Measurements from ENCODE around the gene DTD1.

The DTD1 gene

GRCh38 chr20:18663932-18664331 is 76.1 kb downstream of the DTD1 start:
- DNase-seq, result no peak

GRCh38 chr20:18665135-18665534 is 77.3 kb downstream of the DTD1 start:
- DNase-seq, result no peak

DNA sequence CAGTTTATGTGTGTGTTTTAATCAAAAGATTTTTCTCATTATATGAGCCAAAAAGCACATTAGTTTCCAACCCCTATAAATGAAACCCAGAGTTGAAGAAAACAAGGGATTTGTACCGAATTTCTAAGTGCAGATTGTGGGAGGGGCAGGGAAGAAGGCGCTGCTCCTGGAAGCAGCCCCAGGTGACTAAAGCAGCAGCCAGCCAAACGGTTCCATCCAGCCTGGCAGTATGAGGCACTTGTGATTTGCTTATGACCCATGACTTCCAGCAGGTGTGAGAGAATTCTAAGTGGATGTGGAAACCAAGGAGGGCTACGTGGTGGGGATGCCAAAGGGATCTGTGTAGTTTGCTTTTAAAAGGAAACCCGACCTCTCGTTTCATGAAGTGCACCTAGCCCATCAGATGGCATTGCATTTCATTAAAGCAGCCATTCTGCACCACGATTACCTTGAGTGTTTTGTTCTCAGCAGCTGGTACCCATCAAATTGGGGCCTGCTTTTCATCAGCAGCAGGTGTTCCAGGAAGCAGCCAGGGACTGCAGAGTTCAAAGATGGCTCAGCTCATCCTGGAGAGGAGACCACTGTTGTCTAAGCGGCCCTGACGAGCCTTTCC is 79.1 kb downstream of the DTD1 start:
- peak; percentile 81 for DNase-seq

GRCh38 chr20:18669241-18670019 is 81.6 kb downstream of the DTD1 start:
- DNase-seq, result no peak

DNA sequence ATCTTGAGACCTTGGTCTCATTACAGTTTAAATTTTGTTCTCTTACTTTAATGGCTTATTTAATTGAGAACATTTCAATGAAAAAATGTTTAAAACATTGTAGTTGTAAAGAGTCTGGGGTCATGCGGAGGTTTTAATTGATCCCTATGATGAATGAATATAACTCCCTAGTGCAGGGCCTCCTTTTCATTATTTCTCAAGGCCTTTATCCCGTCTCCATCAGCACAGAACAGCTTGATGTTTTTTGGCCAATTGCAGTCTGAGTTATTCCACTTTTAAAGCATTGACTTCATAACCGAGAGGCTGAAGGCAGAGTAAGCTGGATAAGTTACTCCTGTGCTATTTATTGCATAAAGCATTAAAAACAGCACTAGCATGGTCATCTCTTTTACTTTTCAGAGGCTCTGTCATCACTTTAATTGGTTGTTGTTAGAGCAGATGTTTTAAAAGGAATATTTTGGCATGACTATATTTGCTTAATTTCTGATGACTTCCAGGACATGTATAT is 83.4 kb downstream of the DTD1 start:
- DNase-seq, result no peak

GRCh38 chr20:18672834-18673233 is 85.0 kb downstream of the DTD1 start:
- no peak for DNase-seq

DNA sequence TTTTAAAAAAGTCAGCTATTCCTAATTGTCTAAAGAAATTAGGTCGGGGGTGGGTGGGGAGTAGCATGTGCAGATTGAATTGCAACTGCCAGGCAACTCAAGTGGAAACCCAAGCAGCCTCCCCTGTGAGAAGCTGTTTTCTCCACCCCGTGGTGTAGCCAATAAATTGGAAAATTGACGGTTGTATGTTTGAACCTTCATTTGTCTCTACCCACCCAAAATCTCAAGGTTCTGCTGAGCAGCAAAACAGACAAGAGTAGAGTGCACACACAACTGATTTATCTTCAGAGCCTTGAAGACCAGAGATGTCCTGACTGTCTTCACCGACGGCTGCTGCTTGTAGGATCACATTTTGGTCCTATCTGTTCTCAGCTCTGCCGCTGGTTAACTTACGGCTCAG is 88.5 kb downstream of the DTD1 start:
- DNase-seq, result no peak

GRCh38 chr20:18677126-18677525 is 89.3 kb downstream of the DTD1 start:
- DNase-seq, result no peak

DNA sequence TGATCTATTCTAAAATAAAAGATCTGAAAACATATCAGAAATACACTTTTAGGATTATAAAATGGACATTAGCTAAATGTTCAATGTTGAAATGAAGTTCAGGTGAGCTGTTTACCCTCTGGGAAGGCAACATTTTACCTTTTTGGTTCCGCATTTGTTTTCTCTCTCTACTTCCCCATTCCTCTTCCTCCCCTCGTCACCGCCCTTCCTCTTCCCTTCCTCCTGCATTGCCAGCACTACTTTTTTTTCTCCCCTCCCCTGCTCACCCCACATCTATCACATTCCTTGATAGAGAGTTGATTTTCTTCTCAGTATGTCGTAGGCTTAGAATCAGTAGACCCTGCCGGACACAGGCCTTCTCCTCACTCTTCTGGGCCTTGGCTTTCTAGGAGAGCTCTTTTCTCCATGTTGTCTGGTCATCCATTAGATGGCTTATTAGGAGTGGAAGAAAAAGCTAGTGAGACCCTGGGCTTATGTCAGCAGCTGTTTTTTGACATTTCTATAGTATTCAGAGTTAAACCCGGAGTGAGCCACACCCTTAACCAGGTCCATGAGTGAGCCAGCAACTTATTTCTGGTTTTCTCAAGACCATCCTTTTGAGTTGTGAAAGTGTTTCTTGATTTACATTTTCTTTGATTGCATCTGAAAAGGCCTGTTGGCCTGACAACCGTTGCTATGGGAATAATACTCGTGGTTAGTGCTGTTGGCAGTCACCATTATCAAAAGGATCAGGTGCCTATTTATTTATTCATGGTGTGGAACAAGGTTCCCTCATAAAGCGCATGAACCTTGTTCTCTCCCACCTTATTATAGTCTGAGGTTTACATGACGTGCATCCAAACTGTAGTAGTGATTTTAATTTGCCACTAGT is 90.9 kb downstream of the DTD1 start:
- DNase-seq, result peak; percentile 20

GRCh38 chr20:18683839-18684238 is 96.0 kb downstream of the DTD1 start:
- no peak for DNase-seq

- no peak for DNase-seq
Observed at GRCh38 chr20:18684775-18685174, 96.9 kb downstream of the DTD1 start.

DNA sequence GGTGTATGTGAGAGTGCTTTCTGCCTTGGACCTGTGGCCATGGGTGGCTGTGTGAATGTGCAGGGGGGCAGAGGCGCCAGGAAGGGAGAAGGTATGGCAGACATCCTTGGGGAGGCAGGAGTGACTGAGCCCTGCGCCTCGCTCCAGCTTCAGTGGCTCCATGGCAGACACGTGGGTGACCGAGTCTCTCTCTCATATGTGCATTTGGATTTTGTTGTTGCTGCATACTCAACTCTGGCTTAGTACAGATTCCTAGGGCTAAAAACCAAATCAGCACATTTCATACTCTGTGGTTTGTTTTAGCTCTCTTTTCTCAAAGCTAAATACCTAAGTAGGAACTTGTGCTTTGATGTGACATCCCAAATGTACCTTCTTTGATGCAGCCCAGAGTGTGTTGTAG is 97.6 kb downstream of the DTD1 start:
- DNase-seq, result no peak

- no peak for DNase-seq
Observed at GRCh38 chr20:18686696-18687095, 98.8 kb downstream of the DTD1 start.

DNA sequence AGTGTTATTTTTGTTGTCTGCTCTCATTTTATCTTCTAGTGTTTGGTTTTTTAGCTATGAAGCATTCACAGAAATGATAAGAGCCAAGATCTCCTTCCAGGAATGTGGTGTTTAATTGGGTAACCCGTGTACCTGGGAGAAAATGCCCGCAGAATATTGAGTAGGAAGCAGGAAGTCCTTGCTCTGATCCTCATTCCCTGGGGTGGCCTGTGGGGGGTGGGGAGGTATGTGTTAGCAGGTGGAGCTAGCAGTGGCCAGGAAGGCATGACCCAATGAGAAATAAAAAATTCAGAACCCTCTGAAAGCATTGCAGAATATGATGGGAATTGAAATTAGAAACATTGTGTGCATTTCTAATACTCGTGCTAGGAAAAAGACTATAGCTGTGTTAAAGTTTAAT is 100.8 kb downstream of the DTD1 start:
- DNase-seq, result no peak

GRCh38 chr20:18689557-18689956 is 101.7 kb downstream of the DTD1 start:
- DNase-seq, result no peak

GRCh38 chr20:18692447-18692846 is 104.6 kb downstream of the DTD1 start:
- no peak for DNase-seq

- no peak for DNase-seq
Observed at GRCh38 chr20:18694071-18694470, 106.2 kb downstream of the DTD1 start.

DNA sequence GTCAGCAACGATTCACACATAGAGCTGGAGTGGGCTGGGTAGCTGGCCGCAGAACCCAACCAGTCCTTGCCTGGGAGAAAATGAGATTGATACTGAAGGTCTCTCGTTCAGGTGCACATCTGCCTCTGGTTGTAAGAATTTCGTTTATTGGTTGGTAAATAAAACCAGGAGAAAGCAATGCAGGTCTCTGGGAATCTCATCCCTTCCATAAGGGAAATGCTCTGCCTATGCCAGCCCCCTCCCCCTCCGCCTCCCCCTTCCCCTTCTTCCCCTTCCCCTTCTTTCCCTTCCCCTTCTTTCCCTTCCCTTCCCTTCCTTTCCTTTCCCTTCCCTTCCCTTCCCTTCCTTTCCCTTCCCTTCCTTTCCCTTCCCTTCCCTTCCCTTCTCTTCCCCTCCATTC is 107.3 kb downstream of the DTD1 start:
- no peak for DNase-seq

GRCh38 chr20:18698735-18699380 is 111.0 kb downstream of the DTD1 start:
- no peak for DNase-seq

- no peak for DNase-seq
Observed at GRCh38 chr20:18701969-18702368, 114.1 kb downstream of the DTD1 start.

GRCh38 chr20:18702736-18703135 is 114.9 kb downstream of the DTD1 start:
- no peak for DNase-seq

DNA sequence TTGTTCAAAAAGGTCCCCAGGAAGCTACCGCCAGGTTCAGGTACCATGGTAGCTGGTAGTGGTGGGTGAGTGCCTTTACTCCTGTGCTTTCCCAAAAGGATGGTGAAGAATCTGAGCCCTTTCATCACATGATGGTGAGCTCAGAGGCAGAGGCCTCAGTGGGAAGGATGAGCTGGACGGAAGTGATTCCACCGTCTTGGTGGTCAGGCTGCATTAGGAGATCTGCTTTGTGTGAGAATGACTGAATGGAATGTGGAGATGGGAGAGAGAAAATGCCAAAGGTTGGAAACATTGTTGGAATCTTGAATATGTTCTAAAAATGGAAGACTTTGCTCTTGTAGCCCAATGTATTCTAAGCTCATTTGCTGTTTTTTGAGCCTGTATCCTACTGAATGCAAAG is 117.6 kb downstream of the DTD1 start:
- DNase-seq, result no peak

DNA sequence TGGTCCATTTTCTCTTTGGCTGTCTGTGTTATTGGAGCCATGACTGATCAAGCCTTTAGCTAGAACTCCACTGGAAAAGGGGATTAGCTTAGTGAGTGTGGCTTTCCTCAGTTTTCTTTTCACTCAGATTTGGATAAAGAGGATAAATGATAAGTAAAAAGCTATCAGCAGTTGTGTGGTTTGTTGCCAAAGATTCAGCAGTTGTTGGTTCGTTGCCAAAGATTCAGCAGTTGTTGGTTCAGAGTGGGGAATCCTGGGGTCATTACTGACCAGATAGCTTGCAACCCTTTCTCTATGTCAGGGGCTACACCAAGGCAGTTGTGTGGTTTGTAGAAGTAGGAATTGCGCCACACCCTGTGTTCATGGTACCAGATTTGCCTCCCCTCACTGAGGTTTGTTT is 118.1 kb downstream of the DTD1 start:
- no peak for DNase-seq
